KG1 (cell line): Measurements from ENCODE around the gene GBX2.

Experiments used
- DNase-seq: peaks from one replicate; lab custom pipeline; 2025; lab: John Stamatoyannopoulos, UW

The GBX2 gene

GRCh38 chr2:236180831-236181453, 12.8 kb upstream of the GBX2 start:
- DNase-seq, result no peak

DNA sequence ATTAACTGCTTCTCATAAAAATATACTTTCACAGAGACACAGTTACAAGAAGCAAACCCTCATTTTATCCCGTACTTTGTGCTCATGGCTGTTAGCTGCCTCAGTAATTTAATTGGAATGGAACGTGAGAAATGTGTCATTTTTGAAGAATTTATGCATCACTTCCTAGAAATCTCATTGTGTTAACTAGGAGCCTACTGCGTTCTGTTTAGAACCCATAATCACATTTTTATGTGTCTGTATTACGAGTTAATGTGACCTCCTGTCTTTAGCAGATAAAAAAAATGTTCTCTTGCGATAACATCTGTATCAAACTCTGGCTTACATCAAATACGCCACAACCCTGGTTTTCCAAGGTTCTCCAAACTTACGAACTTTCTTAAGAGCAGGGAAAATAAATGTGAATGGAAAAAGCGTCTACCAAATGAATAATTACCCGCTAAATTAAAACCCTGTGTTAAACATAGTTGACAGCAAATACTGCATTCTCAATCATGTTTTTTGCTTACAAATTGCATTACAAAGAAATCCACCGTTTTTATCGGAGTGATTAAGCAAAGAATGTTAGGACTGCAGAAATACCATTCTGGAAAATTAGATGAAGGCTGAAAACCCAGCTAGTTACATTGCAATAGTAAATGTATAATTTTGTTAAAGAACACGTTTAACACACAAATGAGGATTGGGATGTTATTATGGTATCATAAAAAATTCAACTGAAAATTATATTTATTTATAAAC, 12.1 kb upstream of the GBX2 start:
- no peak for DNase-seq

GRCh38 chr2:236179236-236180075, 11.3 kb upstream of the GBX2 start:
- no peak for DNase-seq

- no peak for DNase-seq
These were observed 10.7 kb upstream of the GBX2 start for GRCh38 chr2:236178890-236179235.

DNA sequence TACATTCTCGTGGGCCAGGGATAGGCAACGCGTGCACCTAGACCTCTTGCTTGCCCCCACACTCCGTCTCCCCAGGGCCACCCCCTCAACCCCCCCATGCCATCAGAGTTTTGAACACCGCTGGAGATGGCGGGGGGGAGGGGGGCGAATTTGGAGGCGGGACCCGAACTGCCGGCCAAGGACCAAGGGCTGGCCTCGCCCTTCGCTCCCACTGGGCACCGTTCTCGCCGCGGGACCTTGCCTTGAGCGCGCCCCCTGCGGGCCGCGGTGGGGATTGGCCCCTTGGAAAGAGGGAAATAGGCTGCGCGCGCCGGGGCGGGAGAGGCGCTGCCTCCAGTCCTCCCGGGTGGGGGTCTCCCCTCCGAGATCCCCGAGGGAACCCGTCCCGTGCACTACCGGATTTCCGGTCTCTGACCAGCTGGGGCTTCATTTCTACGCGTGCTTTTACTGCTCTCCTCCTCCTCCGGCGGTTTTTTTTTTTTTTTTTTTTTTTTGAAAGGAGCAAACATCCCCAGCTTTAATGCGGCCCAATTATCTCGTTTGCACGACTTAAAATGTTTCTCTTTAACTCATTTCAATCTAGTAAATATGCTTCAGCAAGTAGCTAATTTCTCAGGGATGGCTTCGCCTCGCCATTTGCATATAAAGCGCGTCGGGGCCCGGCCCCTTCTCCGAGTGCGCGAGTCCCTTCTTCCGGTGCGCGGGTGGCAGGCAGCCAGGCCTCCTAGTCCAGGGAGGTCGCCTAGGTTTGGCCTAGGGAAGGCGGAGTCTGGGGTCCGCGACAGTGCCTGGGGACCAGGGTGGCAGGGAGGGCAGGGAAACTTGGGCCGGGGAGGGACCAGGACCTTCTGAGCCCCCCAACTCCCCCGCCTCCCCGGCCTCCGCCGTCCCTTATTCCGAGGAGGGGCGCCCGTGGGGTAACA, 10.0 kb upstream of the GBX2 start:
- DNase-seq, result no peak

GRCh38 chr2:236177604-236177966, 9.4 kb upstream of the GBX2 start:
- DNase-seq, result no peak

GRCh38 chr2:236176951-236177350, 8.8 kb upstream of the GBX2 start:
- DNase-seq, result no peak

- DNase-seq, result no peak
These were observed 8.2 kb upstream of the GBX2 start for GRCh38 chr2:236176417-236176816.

DNA sequence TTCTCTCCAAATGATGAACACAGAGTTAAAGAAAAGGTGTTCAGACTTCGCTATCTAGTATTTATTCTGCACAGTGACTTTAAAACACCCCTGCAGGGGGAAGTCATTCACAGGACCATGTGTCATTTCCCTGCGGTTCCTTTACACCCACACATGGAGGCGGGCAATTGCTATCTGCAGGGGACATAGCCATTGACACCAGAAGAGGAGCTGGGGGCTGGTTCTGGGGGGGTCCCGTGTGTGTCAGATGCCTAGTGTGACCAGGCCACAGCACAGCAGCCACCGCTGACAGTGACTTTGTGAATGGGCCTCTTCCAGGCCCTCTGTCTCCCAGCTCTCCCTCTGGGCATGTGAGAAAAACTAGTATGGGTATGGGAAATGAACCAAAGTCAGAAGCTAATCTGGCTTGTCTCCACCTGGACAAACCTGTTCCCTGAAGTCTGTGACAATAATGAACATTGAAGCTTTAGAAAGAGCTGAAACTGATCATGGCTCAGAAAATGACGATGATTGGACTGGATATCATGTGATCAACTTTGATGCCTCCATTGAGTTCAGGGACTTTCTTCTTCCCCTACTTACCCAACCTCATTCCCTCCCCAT, 7.5 kb upstream of the GBX2 start:
- DNase-seq, result no peak

DNA sequence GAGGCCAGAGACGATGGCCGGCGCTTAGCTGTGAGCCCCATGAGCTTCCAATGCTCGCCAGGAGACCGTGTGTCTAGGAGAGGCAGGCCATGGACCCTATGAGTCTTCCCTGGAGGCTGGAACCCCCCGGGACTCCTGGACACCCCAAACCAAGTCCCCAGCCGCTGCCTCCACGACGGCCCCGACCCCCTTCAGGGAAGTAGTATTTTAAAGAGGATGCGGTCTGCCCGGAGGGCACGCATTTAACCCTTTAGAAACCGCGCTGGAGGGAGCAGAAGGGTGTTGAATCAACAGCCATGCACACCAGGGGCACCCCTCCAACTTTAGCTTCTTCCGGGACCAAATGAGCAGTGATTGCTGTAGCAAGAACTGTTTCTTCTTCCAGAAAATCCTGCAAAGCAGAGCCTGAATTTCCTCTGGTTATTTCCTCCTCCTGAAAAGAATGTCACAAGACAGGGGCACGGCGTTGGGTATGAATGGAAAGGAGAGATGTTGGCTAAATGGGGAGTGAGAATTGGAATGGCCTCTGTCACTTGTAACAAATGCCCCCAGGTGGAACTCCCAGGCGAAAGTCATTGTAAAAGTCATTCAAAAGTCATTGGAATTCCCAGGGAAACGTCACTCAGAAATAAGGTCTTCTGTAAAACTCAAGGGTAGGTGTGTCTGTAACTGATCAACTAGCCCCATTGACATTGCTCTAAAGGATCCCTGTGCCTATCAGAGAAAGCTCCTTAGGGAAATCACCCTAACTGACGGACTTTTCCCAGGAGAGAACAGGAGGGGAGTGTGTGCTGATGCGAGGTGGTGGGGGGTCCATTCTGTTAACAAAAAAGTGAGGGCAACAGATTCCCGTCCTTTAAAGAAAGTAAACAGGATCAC, 5.8 kb upstream of the GBX2 start:
- DNase-seq, result no peak

GRCh38 chr2:236173036-236173728, 5.0 kb upstream of the GBX2 start:
- DNase-seq, result no peak

DNA sequence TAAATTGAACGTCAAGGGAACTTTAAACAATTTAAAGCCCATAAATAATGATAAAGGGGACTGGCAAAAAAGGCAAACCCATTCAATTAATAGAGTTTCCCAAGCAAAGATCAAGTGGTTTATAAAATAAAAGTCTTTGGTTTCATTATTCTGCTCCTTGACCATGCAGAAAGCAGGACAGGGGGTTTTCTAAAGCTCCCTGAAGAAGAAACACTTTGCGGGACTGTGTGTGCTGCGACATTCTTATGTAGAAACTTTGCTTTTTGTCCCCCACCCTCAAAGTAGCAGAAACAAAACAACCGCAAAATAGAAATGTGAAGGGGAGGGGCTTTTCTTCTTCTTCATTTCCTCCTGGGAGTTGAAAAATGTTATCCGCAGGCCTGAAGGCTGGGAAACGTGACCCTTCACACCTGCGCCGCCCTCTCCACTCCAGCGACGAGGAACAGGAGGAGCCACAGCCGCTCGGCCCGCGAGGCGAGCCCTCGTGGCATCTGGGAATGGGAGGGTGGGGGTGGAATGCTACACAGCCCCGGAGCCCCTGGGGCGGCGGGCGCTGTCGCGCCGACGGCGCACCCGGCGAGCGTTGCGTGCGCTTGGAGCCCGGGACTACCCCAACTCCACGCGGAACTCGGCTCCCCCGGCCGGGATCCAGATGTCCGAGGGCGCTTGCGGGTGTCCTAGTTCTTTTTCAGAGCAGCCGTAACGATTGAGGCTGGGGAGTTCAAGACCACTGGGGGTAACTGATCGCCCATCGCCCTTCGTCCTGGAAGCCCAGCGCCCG, 4.3 kb upstream of the GBX2 start:
- DNase-seq, result no peak

- no peak for DNase-seq
These were observed 3.6 kb upstream of the GBX2 start for GRCh38 chr2:236171680-236172254.

- DNase-seq, result no peak
These were observed 3.0 kb upstream of the GBX2 start for GRCh38 chr2:236171181-236171679.

DNA sequence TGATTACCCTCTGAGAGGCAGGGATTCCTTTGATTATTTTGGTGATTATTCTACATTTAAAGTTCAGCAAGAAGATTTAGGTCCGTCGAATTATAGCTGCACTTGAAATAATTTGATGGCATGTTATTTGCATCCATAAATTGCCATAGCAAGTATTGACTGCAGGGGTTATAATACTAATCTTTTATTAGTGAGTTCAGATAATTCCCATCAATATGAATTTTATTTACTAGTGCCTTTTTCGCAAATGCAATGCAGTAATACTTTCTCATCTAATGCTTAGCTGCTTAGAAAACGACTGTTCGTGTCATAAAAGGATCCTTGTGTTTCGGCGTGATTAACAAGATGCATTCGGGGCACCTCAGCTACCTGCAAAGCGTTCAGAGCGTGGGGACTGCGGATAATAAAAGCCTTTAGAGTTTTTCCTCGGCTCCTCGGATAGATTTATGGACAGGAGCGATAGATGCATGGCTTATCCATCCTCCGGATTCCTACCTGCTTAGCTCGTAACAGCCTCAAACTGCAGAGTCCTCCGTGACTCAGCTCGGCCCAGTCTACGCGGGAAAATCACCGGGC, 2.5 kb upstream of the GBX2 start:
- DNase-seq, result no peak

GRCh38 chr2:236169741-236170589, 1.8 kb upstream of the GBX2 start:
- no peak for DNase-seq

GRCh38 chr2:236169151-236169721, 1.1 kb upstream of the GBX2 start:
- no peak for DNase-seq
